ENCODE data around the gene ADSS2. TPM values are rescaled to one million over a fixed set of nuclear protein-coding genes. Genes with fewer than 3 reads are reported as not detected.

ADSS2 gene
- total and polyA plus RNA-seq, 7 experiments from 2014 or later, result 25.3 to 61.0 (median 42.3) TPM

DNA sequence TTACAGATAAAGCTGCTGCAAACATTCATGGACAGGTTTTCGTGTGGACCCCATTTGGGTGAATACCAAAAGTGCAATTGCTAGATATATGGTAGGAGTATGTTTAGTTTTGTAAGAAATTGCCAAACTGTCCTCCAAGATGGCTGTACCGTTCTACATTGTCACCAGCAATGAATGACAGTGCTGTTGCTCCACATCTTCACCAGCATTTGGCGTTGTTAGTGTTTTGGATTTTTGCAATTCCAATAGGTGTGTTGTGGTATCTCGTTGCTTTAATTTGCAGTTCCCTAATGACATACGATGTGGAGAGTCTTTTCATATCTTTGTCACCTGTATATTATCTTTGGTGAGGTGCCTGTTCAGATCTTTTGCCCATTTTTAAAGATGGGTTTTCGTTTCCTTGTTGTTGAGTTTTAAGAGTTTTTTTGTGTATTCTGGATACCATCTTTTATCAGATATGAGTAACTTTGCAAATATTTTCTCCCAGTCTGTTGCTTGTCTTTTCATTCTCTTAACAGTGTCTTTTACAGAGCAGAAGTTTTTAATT lies 21.4 kb upstream of the ADSS2 start:
- H3K27me3 Mint-ChIP-seq, result peaks cover 0 to 6% (median 0%) of the 10 kb centered on the region in 5 donors
- POLR2A ChIA-PET, result no interaction called here
- no peak overlapping the region for H3K4me3 Mint-ChIP-seq

DNA sequence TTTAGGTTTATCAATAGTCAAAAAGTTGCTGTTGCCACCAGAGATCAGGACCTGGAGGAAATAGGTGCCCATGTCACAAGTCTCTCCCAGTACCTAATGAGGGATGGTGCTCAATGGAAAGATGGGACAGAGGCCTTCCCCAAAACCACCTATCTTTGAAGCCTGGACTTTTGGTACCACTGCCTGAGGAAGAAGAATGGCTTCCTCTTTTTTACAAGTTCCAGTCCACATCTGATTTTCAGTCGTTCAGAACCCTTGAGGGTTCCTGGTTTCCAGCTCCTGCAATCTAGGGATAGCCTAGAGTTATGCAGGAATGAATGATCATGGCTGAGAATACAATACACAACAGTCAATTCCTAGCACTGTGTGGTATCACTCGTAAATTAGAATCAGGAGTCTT lies 15.0 kb upstream of the ADSS2 start:
- ATAC-seq (no peak), DNase-seq (no peak)
- H3K9me3 ChIP-seq (ENCODE audit: control insufficient read depth in 2 of 3, low read length in 3 of 3), result no peaks in the 10 kb centered on the region
- CTCF ChIA-PET, result no interaction called here
- H3K4me1 ChIP-seq (ENCODE audit: control insufficient read depth in 2 of 2, insufficient read depth in 2 of 2, low read length in 2 of 2), result peaks cover 0 to 2% of the 10 kb centered on the region in 2 donors
- intact Hi-C loops (cut with micrococcal nuclease), result no loop called here
- Mint-ChIP-seq H3K27me3 (peaks cover 0 to 8% (median 0%) of the 10 kb centered on the region in 5 donors), H3K4me1 (peaks cover 0 to 1% (median 0%) of the 10 kb centered on the region in 7 donors), H3K4me3 (no peak overlapping the region), H3K27ac (no peak overlapping the region), H3K36me3 (peaks cover 0 to 10% (median 0%) of the 10 kb centered on the region in 5 donors), H3K9me3 (peaks cover 0 to 2% (median 0%) of the 10 kb centered on the region in 11 donors)
- POLR2A ChIA-PET, result no interaction called here
- H3K36me3 ChIP-seq (ENCODE audit: control insufficient read depth in 2 of 3, insufficient read depth in 3 of 3, low read length in 3 of 3), result no peaks in the 10 kb centered on the region
- no peak overlapping the region for H3K4me3 ChIP-seq (ENCODE audit: low read length)
- no peaks in the 10 kb centered on the region for H3K27me3 ChIP-seq (ENCODE audit: control insufficient read depth in 2 of 2, insufficient read depth in 2 of 2, low read length in 2 of 2)
- H3K27ac ChIP-seq (ENCODE audit: low read depth, low read length), result no peak overlapping the region

More for the DNA sequence above, 21.4 kb upstream of the ADSS2 start:
- intact Hi-C loops (cut with micrococcal nuclease), result no loop called here
- Histone ChIP-seq H3K27me3 (ENCODE audit: control insufficient read depth in 2 of 2, insufficient read depth in 2 of 2, low read length in 2 of 2) (no peaks in the 10 kb centered on the region), H3K9me3 (ENCODE audit: control insufficient read depth in 2 of 3, low read length in 3 of 3) (no peaks in the 10 kb centered on the region), H3K27ac (ENCODE audit: low read depth, low read length) (no peak overlapping the region), H3K4me1 (ENCODE audit: control insufficient read depth in 2 of 2, insufficient read depth in 2 of 2, low read length in 2 of 2) (no peaks in the 10 kb centered on the region), H3K36me3 (ENCODE audit: control insufficient read depth in 2 of 3, insufficient read depth in 3 of 3, low read length in 3 of 3) (no peaks in the 10 kb centered on the region), H3K4me3 (ENCODE audit: low read length) (no peak overlapping the region)
- Mint-ChIP-seq H3K36me3 (peaks cover 0 to 8% (median 3%) of the 10 kb centered on the region in 5 donors), H3K4me1 (no peaks in the 10 kb centered on the region), H3K27ac (no peak overlapping the region), H3K9me3 (peaks cover 0 to 11% (median 0%) of the 10 kb centered on the region in 11 donors)
- ATAC-seq, result no peak
- CTCF ChIA-PET, result no interaction called here
- no peak for DNase-seq

GRCh38 chr1:244461245-244462071 lies 9.7 kb upstream of the ADSS2 start, which contains the start of gene CATSPERE:
Gene CATSPERE, plus strand, starts transcription at chr1:244461273. Its CDS starts 157 bp downstream, at chr1:244461430.
- Mint-ChIP-seq H3K27me3 (peaks cover 0 to 2% (median 0%) of the 10 kb centered on the region in 5 donors), H3K9me3 (peaks cover 0 to 12% (median 0%) of the 10 kb centered on the region in 11 donors), H3K27ac (peak within 1 kb of the TSS; percentile 78 to 97 (median 90)), H3K36me3 (peaks cover 0 to 14% (median 4%) of the 10 kb centered on the region in 5 donors), H3K4me3 (peak within 1 kb of the TSS; percentile 69 to 89 (median 82)), H3K4me1 (peaks cover 6 to 16% (median 13%) of the 10 kb centered on the region in 7 donors)
- Histone ChIP-seq H3K4me3 (ENCODE audit: low read length) (peak within 1 kb of the TSS; percentile 77), H3K9me3 (ENCODE audit: control insufficient read depth in 2 of 3, low read length in 3 of 3) (no peaks in the 10 kb centered on the region), H3K27me3 (ENCODE audit: control insufficient read depth in 2 of 2, insufficient read depth in 2 of 2, low read length in 2 of 2) (no peaks in the 10 kb centered on the region), H3K36me3 (ENCODE audit: control insufficient read depth in 2 of 3, insufficient read depth in 3 of 3, low read length in 3 of 3) (no peaks in the 10 kb centered on the region), H3K27ac (ENCODE audit: low read depth, low read length) (peak within 1 kb of the TSS; percentile 78), H3K4me1 (ENCODE audit: control insufficient read depth in 2 of 2, insufficient read depth in 2 of 2, low read length in 2 of 2) (peaks cover 5 to 6% of the 10 kb centered on the region in 2 donors)
- CTCF ChIA-PET, result interaction anchor here (0.7 to 1.0 kb wide), 2 partner anchors 15 to 141 kb away, joined by 3 to 4 read pairs; no protein-coding TSS in a partner anchor
- peak; percentile 55 to 79 (median 76) for DNase-seq
- intact Hi-C loops (cut with micrococcal nuclease), result loop anchor here (1.0 to 2.0 kb wide), 5 partner anchors 9 to 509 kb away; partner anchors contain the start of gene HNRNPU (in 1 of the 2)
- peak; percentile 99 for ATAC-seq
- POLR2A ChIA-PET, result interaction anchor here (0.5 to 3.0 kb wide), 14 partner anchors 8 to 1491 kb away, joined by 3 to 20 read pairs (median 4); partner anchors contain the start of genes ADSS2, CEP170, COX20 and DESI2

- Histone ChIP-seq H3K9me3 (ENCODE audit: control insufficient read depth in 2 of 3, low read length in 3 of 3) (no peaks in the 10 kb centered on the region), H3K36me3 (ENCODE audit: control insufficient read depth in 2 of 3, insufficient read depth in 3 of 3, low read length in 3 of 3) (no peaks in the 10 kb centered on the region), H3K27me3 (ENCODE audit: control insufficient read depth in 2 of 2, insufficient read depth in 2 of 2, low read length in 2 of 2) (no peaks in the 10 kb centered on the region), H3K27ac (ENCODE audit: low read depth, low read length) (no peak overlapping the region), H3K4me3 (ENCODE audit: low read length) (no peak overlapping the region), H3K4me1 (ENCODE audit: control insufficient read depth in 2 of 2, insufficient read depth in 2 of 2, low read length in 2 of 2) (peaks cover 5 to 6% of the 10 kb centered on the region in 2 donors)
- H3K9me3 Mint-ChIP-seq, result peaks cover 0 to 12% (median 0%) of the 10 kb centered on the region in 11 donors
- peak overlapping the region; percentile 25 to 85 (median 68) for H3K4me3 Mint-ChIP-seq
- H3K27me3 Mint-ChIP-seq, result no peaks in the 10 kb centered on the region
- ChIA-PET CTCF (no interaction called here), POLR2A (interaction anchor here (1.0 to 3.0 kb wide), 5 partner anchors 9 to 403 kb away, joined by 3 to 20 read pairs (median 3); partner anchors contain the start of gene ADSS2)
- intact Hi-C loops (cut with micrococcal nuclease), result loop anchor here in 1 of 2 donors (2.0 kb wide), 1 partner anchor 511 kb away; no protein-coding TSS in a partner anchor
- ATAC-seq (no peak), DNase-seq (peak in 3 of 9 donors; percentile 8 to 15 (median 12))
- peak overlapping the region in 8 of 9 donors; percentile 19 to 90 (median 82) for H3K27ac Mint-ChIP-seq
- H3K36me3 Mint-ChIP-seq, result peaks cover 0 to 14% (median 4%) of the 10 kb centered on the region in 5 donors
- H3K4me1 Mint-ChIP-seq, result peaks cover 6 to 16% (median 13%) of the 10 kb centered on the region in 7 donors
Observed at GRCh38 chr1:244460197-244460596, 8.5 kb upstream of the ADSS2 start.

DNA sequence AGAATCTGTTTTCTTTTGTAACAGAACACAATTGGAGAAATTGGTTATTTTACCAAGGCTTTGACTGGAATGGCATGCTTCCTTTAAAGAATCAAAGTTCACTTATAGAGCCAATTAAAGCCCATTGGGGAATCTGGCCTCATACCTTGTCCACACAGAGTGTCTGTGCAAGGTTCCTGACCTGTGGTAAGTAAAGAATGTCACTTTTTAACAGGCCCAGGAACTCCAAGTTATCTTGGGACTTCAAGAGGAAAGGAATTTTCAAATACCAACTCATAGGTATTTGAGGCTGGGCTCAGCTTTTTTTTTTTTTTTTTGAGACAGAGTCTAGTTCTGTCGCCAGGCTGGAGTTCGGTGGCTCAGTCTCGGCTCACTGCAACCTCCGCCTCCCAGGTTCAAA lies 7.1 kb upstream of the ADSS2 start:
- Mint-ChIP-seq H3K9me3 (peaks cover 0 to 12% (median 0%) of the 10 kb centered on the region in 11 donors), H3K27ac (no peak overlapping the region), H3K27me3 (no peaks in the 10 kb centered on the region), H3K4me1 (peaks cover 6 to 19% (median 16%) of the 10 kb centered on the region in 7 donors), H3K4me3 (no peak overlapping the region), H3K36me3 (peaks cover 0 to 14% (median 4%) of the 10 kb centered on the region in 5 donors)
- CTCF ChIA-PET, result no interaction called here
- Histone ChIP-seq H3K9me3 (ENCODE audit: control insufficient read depth in 2 of 3, low read length in 3 of 3) (no peaks in the 10 kb centered on the region), H3K4me1 (ENCODE audit: control insufficient read depth in 2 of 2, insufficient read depth in 2 of 2, low read length in 2 of 2) (peaks cover 5 to 6% of the 10 kb centered on the region in 2 donors), H3K36me3 (ENCODE audit: control insufficient read depth in 2 of 3, insufficient read depth in 3 of 3, low read length in 3 of 3) (no peaks in the 10 kb centered on the region), H3K4me3 (ENCODE audit: low read length) (no peak overlapping the region), H3K27ac (ENCODE audit: low read depth, low read length) (no peak overlapping the region), H3K27me3 (ENCODE audit: control insufficient read depth in 2 of 2, insufficient read depth in 2 of 2, low read length in 2 of 2) (no peaks in the 10 kb centered on the region)
- DNase-seq (no peak), ATAC-seq (no peak)
- intact Hi-C loops (cut with micrococcal nuclease), result loop anchor here in 1 of 2 donors (10.0 kb wide), 1 partner anchor 1496 kb away; no protein-coding TSS in a partner anchor
- POLR2A ChIA-PET, result interaction anchor here (0.9 to 1.6 kb wide), 2 partner anchors 11 to 376 kb away, joined by 3 to 4 read pairs; no protein-coding TSS in a partner anchor

GRCh38 chr1:244456586-244456985 lies 4.9 kb upstream of the ADSS2 start:
- ATAC-seq (no peak), DNase-seq (no peak)
- Histone ChIP-seq H3K9me3 (ENCODE audit: control insufficient read depth in 2 of 3, low read length in 3 of 3) (no peaks in the 10 kb centered on the region), H3K4me1 (ENCODE audit: control insufficient read depth in 2 of 2, insufficient read depth in 2 of 2, low read length in 2 of 2) (peaks cover 10 to 12% of the 10 kb centered on the region in 2 donors), H3K27ac (ENCODE audit: low read depth, low read length) (no peak overlapping the region), H3K27me3 (ENCODE audit: control insufficient read depth in 2 of 2, insufficient read depth in 2 of 2, low read length in 2 of 2) (no peaks in the 10 kb centered on the region), H3K4me3 (ENCODE audit: low read length) (no peak overlapping the region), H3K36me3 (ENCODE audit: control insufficient read depth in 2 of 3, insufficient read depth in 3 of 3, low read length in 3 of 3) (peaks cover 0 to 1% (median 0%) of the 10 kb centered on the region in 3 experiments)
- intact Hi-C loops (cut with micrococcal nuclease), result loop anchor here in 1 of 2 donors (10.0 kb wide), 1 partner anchor 1498 kb away; no protein-coding TSS in a partner anchor
- Mint-ChIP-seq H3K36me3 (peaks cover 0 to 14% (median 4%) of the 10 kb centered on the region in 5 donors), H3K4me3 (no peak overlapping the region), H3K9me3 (peaks cover 0 to 15% (median 0%) of the 10 kb centered on the region in 11 donors), H3K4me1 (peaks cover 13 to 32% (median 21%) of the 10 kb centered on the region in 7 donors), H3K27me3 (no peaks in the 10 kb centered on the region), H3K27ac (no peak overlapping the region)
- ChIA-PET CTCF (no interaction called here), POLR2A (no interaction called here)

Measured in naive thymus-derived CD4-positive, alpha-beta T cell (primary cell).